GM18520 (cell line): ENCODE results near the gene PRMT5.

Experiments
- ATAC-seq: cut with Tn5 transposase; IDR thresholded peaks from one replicate; pipeline ENCODE4 v1.9.1; 2021; ENCODE audit not compliant: unreplicated experiment

The PRMT5 gene

DNA sequence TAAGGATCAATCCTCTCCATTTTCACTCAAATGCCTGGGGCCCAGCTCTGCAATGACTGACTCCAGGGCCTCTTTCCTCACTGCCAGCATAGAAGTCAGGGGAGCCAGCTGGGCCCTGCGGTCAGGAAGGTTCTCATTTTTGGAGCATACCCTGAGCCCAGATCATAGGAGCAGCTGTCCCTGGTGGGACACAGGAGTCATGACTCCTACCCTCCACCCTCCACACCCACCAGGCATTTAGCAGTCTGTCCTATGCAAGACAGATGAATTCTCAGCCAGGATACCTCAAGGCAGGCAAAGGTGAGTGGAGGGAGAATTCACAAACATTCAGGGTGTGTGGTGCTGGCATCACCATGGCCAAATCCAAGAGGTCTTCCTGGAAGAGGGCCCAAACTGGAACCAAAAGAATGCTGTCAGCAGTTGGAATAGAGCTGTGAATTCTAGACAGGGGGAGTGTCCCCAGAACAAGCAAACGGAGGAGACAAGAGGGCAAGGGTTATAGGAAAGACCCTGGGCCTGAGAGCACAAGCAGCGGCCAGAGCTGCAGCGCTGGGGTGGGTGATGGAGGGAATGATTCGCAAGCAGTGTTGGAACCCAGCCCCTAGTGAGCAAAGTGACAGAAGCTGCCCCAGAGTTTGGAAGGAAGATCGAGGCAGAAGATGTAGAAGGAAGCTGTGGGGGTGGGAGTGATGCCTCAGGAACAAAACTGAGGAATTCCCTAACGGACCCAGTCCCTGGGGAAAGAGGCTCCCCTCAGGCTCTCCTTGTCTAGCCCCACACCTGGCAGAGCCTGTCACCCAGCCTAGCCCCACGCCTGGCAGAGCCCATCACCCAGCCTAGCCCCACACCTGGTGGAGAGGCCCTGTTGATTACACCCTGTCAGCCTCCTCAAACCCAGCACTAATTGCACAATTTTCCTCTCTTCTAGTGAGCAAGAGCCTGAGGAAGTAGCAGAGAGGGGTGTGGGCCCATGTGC is 50.6 kb downstream of the PRMT5 start:
- ATAC-seq, result no peak

DNA sequence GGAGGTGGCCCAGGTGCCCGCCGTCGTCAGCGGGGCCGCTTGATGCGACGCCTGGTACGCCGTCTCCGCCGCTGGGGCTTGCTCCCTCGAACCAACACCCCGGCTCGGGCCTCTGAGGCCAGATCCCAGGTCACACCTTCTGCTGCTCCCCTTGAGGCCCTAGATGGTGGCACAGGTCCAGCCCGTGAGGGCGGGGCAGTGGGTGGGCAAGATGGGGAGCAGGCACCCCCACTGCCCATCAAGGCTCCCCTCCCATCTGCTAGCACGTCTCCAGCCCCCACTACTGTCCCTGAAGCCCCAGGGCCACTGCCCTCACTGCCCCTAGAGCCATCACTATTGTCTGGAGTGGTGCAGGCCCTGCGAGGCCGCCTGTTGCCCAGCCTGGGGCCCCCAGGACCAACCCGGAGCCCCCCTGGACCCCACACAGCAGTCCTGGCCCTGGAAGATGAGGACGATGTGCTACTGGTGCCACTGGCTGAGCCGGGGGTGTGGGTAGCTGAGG is 52.1 kb downstream of the PRMT5 start:
- no peak for ATAC-seq

DNA sequence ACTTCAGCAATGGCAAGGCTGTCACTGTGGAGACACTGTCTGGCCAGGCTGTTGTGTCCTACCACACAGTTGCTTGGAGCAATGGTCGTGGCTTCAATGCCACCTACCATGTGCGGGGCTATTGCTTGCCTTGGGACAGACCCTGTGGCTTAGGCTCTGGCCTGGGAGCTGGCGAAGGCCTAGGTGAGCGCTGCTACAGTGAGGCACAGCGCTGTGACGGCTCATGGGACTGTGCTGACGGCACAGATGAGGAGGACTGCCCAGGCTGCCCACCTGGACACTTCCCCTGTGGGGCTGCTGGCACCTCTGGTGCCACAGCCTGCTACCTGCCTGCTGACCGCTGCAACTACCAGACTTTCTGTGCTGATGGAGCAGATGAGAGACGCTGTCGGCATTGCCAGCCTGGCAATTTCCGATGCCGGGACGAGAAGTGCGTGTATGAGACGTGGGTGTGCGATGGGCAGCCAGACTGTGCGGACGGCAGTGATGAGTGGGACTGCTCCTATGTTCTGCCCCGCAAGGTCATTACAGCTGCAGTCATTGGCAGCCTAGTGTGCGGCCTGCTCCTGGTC is 53.3 kb downstream of the PRMT5 start:
- no peak for ATAC-seq

DNA sequence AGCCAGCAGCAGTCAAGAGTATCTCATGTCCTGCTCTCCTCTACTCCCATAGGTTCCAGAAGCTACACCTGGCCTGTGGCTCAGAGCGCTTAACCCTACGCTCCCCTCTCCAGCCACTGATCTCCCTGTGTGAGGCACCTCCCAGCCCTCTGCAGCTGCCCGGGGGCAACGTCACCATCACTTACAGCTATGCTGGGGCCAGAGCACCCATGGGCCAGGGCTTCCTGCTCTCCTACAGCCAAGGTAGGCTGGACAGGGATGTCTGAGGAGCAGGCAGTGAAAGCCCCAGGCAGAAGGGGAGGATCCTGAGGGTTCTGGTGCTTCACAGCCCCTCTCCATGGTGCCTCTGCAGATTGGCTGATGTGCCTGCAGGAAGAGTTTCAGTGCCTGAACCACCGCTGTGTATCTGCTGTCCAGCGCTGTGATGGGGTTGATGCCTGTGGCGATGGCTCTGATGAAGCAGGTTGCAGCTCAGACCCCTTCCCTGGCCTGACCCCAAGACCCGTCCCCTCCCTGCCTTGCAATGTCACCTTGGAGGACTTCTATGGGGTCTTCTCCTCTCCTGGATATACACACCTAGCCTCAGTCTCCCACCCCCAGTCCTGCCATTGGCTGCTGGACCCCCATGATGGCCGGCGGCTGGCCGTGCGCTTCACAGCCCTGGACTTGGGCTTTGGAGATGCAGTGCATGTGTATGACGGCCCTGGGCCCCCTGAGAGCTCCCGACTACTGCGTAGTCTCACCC is 54.0 kb downstream of the PRMT5 start:
- ATAC-seq, result no peak

DNA sequence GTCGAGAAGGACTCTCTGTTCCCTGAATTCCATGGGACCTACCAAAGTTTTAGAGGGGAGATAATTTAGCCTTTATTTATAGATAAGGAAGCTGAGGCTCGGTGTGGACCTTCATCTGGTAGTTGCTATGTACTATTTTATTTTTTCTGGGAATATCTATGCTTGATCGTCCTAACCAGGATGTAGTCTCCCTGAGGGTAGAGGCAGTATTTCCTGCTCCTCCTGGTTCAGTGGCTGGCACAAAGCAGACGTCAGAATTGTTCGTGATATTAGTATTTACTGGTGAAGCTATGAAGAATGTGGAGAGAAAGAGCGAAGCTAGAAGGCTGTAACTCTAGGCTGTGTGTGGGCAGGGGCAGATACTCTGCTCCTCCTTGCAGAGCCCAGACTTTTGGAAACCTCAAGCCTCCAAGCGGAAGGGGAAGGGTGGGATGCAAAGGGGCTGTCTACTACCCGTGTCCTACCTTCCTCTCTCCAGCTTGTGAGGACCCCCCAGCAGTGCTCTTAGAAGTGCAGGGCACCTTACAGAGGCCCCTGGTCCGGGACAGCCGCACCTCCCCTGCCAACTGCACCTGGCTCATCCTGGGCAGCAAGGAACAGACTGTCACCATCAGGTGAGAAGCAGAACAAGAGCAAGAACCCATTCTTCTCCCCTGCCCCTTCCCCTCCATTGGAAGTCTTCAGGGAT is 56.2 kb downstream of the PRMT5 start:
- no peak for ATAC-seq

DNA sequence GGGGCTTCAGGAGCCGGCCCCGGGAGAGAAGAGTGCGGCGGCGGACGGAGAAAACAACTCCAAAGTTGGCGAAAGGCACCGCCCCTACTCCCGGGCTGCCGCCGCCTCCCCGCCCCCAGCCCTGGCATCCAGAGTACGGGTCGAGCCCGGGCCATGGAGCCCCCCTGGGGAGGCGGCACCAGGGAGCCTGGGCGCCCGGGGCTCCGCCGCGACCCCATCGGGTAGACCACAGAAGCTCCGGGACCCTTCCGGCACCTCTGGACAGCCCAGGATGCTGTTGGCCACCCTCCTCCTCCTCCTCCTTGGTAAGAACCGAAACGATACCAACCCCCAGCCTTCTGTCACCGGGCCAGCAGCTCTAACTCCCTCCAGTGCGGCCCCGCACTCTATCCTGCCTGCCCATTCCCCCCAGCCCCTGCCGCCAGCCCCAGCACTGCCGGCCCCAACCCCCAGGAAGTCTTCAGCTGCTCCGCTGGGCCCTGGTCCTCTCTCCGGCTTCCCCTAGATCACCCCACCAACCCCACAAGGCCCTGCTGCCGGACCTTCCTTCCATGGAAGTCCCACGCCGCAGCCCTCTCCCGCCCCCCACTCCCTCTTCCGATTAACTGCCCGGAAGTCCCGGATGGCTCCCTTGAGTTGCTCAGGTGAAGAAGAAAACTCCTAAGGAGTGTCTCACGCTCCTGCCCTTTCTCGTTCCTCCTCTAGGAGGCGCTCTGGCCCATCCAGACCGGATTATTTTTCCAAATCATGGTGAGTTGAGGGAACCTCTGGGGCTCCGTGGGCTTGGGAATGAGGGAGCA is 56.9 kb downstream of the PRMT5 start:
- no peak for ATAC-seq

DNA sequence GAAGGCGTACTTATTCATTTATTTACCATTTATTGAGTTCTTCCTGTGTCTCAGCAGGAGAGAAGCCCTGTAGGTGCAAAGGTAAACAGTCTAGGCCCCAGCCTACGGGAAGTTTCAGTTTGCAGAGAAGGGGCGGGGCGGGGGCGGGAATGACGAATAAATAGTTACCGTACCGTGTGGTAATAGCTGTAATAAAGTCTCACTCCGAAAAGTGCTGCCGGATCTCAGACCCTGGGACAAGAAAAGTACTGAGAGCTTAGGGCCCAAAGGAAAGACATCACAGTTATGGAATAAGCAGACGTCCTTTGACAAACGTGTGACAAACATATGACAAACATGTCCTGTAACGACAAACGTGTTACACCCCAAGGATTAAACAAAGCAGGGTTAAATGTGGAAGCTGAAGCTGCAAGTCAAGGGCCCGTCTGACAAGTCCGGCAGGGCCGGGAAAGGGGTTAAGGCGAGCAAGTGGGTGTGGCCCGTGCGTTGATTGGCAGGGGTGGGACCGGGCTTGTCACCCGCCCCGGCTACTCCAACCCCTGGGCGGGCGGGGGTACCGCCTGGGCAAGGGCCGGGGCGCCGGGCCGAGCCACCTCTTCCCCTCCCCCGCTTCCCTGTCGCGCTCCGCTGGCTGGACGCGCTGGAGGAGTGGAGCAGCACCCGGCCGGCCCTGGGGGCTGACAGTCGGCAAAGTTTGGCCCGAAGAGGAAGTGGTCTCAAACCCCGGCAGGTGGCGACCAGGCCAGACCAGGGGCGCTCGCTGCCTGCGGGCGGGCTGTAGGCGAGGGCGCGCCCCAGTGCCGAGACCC is 57.7 kb downstream of the PRMT5 start, which contains the start of gene LRP10:
Gene LRP10, plus strand, starts transcription at position 517 of the 809 bp plus-strand sequence. CDS start 564 bp downstream, outside the sequence.
- ATAC-seq, result peak; percentile 72

DNA sequence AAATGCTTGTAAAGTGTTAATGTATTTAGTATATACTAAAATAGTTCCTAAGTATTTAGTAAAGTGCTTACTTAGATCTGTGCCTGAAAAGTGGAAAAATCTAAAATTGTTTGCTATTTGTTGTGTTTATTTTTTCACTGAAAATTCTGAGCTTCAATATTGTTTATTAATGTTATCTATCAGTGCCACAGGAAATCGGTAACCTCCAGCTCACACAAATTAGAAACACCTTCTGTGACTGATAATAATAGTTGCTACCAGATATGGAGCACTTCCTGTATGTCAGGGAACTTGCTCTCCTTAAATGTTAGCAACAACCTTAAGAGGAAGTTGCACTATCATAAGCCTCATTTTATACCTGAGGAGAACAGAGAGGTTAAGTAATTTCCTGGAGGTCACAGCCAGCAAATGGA is 58.4 kb downstream of the PRMT5 start:
- peak; percentile 28 for ATAC-seq
